Neural cell (in vitro differentiated cells): ENCODE data around the gene ST6GALNAC4. TPM values are rescaled to one million over a fixed set of nuclear protein-coding genes. Genes with fewer than 3 reads are reported as not detected.

Experiments
- H2AFZ ChIP-seq: fragments of 200-600, 300-800 bp; sonication (generic), shearing (Covaris generic); 2 replicates; pipeline ENCODE4 v1.6.0; 2014; ENCODE audit warnings: low read depth, mild to moderate bottlenecking, antibody characterized with exemption, low read length, moderate library complexity
- H3F3A ChIP-seq: fragments of 200-600 bp; shearing (Covaris generic); 2 replicates; pipeline ENCODE4 v1.6.1; 2016; ENCODE audit warnings: mild to moderate bottlenecking, moderate library complexity, mixed read lengths, antibody characterized with exemption, low read length; ENCODE audit not compliant: insufficient read depth, poor library complexity, severe bottlenecking
- H3K27ac ChIP-seq: fragments of 200-600, 300-800 bp; sonication (generic), shearing (Covaris generic); 2 replicates; pipeline ENCODE4 v1.5.1; 2014; ENCODE audit warnings: mild to moderate bottlenecking, low read length, moderate library complexity
- H3K27me3 ChIP-seq: fragments of 300-800, 200-600 bp; sonication (generic), shearing (Covaris generic); 2 replicates; pipeline ENCODE4 v1.6.0; 2014; ENCODE audit warnings: mild to moderate bottlenecking, low read depth, low read length, moderate library complexity; ENCODE audit not compliant: insufficient read depth
- H3K36me3 ChIP-seq: fragments of 300-800, 200-600 bp; sonication (generic), shearing (Covaris generic); 2 replicates; pipeline ENCODE4 v1.5.1; 2014; ENCODE audit warnings: mild to moderate bottlenecking, antibody characterized with exemption, low read length, moderate library complexity; ENCODE audit not compliant: insufficient read depth
- H3K4me2 ChIP-seq: fragments of 300-800, 200-600 bp; sonication (generic), shearing (Covaris generic); 2 replicates; pipeline ENCODE4 v1.6.0; 2014; ENCODE audit warnings: mild to moderate bottlenecking, low read length
- H3K4me3 ChIP-seq: fragments of 300-800, 200-600 bp; sonication (generic), shearing (Covaris generic); 2 replicates; pipeline ENCODE4 v1.5.1; 2014; ENCODE audit warnings: mild to moderate bottlenecking, low read length, moderate library complexity
- H3K79me2 ChIP-seq: fragments of 200-600 bp; shearing (Covaris generic); replicated peaks from 2 replicates; pipeline ENCODE4 v1.6.0; 2014; ENCODE audit warnings: mild to moderate bottlenecking, low read length, moderate library complexity; ENCODE audit not compliant: insufficient read depth
- H3K9ac ChIP-seq: fragments of 300-800, 200-600 bp; sonication (generic), shearing (Covaris generic); 2 replicates; pipeline ENCODE4 v1.6.1; 2016; ENCODE audit warnings: mild to moderate bottlenecking, low read length, mixed read lengths
- H3K9me2 ChIP-seq: fragments of 200-600 bp; shearing (Covaris generic); 2 replicates; pipeline ENCODE4 v1.6.1; 2016; ENCODE audit warnings: mild to moderate bottlenecking, low read length, mixed read lengths; ENCODE audit not compliant: insufficient read depth
- H3K9me3 ChIP-seq: fragments of 200-600, 300-800 bp; sonication (generic), shearing (Covaris generic); 2 replicates; pipeline ENCODE4 v1.6.1; 2016; ENCODE audit warnings: mild to moderate bottlenecking, mixed run types, low read length, moderate library complexity, mixed read lengths
- H4K20me1 ChIP-seq: fragments of 200-600 bp; shearing (Covaris generic); 2 replicates; pipeline ENCODE4 v1.6.1; 2016; ENCODE audit warnings: mild to moderate bottlenecking, mixed run types; ENCODE audit not compliant: insufficient read depth
- EP300 ChIP-seq: fragments of 450-650 bp; conservative IDR thresholded peaks from 2 replicates; pipeline ENCODE4 v1.6.1; 2014; ENCODE audit warnings: antibody characterized with exemption, mild to moderate bottlenecking, moderate library complexity; ENCODE audit not compliant: poor library complexity, severe bottlenecking
- EZH2 ChIP-seq: fragments of 200-600, 300-800 bp; shearing (Covaris generic), sonication (generic); IDR thresholded peaks from 2 replicates; pipeline ENCODE4 v1.6.1; 2014; ENCODE audit warnings: antibody characterized with exemption, low read length, borderline replicate concordance, mild to moderate bottlenecking; ENCODE audit not compliant: insufficient read depth, poor library complexity, severe bottlenecking
- MXI1 ChIP-seq: fragments of 450-650 bp; conservative IDR thresholded peaks from 2 replicates; pipeline ENCODE4 v1.6.1; 2014; ENCODE audit warnings: antibody characterized with exemption, mild to moderate bottlenecking; ENCODE audit not compliant: poor library complexity, severe bottlenecking
- POLR2AphosphoS5 ChIP-seq: IDR thresholded peaks from 2 replicates; pipeline ENCODE4 v1.6.1; 2012
- RAD21 ChIP-seq: fragments of 450-650 bp; conservative IDR thresholded peaks from 2 replicates; pipeline ENCODE4 v1.6.1; 2014; ENCODE audit warnings: antibody characterized with exemption, mild to moderate bottlenecking, moderate library complexity
- SMC3 ChIP-seq: fragments of 450-650 bp; conservative IDR thresholded peaks from 2 replicates; pipeline ENCODE4 v1.6.1; 2014; ENCODE audit warnings: antibody characterized with exemption, mild to moderate bottlenecking, moderate library complexity; ENCODE audit not compliant: poor library complexity
- TAF1 ChIP-seq: IDR thresholded peaks from 2 replicates; pipeline ENCODE4 v1.6.1; 2012; ENCODE audit warnings: low read depth
- polyA plus RNA-seq: library from polyadenylated mRNA; depleted of rRNA; stranded (reverse); fragments of >200 nt; gene quantifications from 2 replicates; pipeline ENCODE4 v1.2.3, GENCODE V29; 2014
- TF ChIP-seq, protein P1 (sequence below): IDR thresholded peaks from 2 replicates; pipeline ENCODE4 v1.6.1; 2012; ENCODE audit warnings: borderline replicate concordance
- TF ChIP-seq, protein P2 (sequence below): fragments of 450-650 bp; IDR thresholded peaks from 2 replicates; pipeline ENCODE4 v1.5.1; 2014; ENCODE audit warnings: antibody characterized with exemption, mild to moderate bottlenecking, moderate library complexity; ENCODE audit not compliant: poor library complexity, severe bottlenecking

Gene ST6GALNAC4
- polyA plus RNA-seq, 1 donor from 2014 or later = 5.9 TPM

GRCh38 chr9:127931092-127931881 is 14.4 kb upstream of the ST6GALNAC4 start:
- no peaks in the 10 kb centered on the region for H3F3A ChIP-seq
- peaks cover 32% of the 10 kb centered on the region for H3K27me3 ChIP-seq
- H2AFZ ChIP-seq = peak overlapping the region; percentile 37
- no peaks in the 10 kb centered on the region for H4K20me1 ChIP-seq
- peak overlapping the region; percentile 61 for H3K4me2 ChIP-seq
- H3K36me3 ChIP-seq = no peaks in the 10 kb centered on the region
- no peak overlapping the region for H3K27ac ChIP-seq
- no peaks in the 10 kb centered on the region for H3K9me2 ChIP-seq
- peak overlapping the region; percentile 73 for H3K9ac ChIP-seq
- H3K9me3 ChIP-seq = no peaks in the 10 kb centered on the region
- H3K79me2 ChIP-seq = peaks cover 1% of the 10 kb centered on the region
- TF ChIP-seq EZH2 (no peak), SMC3 (no peak), EP300 (no peak), TAF1 (no peak), RAD21 (no peak), POLR2AphosphoS5 (no peak), MXI1 (no peak)
- TF ChIP-seq, protein P1, sequence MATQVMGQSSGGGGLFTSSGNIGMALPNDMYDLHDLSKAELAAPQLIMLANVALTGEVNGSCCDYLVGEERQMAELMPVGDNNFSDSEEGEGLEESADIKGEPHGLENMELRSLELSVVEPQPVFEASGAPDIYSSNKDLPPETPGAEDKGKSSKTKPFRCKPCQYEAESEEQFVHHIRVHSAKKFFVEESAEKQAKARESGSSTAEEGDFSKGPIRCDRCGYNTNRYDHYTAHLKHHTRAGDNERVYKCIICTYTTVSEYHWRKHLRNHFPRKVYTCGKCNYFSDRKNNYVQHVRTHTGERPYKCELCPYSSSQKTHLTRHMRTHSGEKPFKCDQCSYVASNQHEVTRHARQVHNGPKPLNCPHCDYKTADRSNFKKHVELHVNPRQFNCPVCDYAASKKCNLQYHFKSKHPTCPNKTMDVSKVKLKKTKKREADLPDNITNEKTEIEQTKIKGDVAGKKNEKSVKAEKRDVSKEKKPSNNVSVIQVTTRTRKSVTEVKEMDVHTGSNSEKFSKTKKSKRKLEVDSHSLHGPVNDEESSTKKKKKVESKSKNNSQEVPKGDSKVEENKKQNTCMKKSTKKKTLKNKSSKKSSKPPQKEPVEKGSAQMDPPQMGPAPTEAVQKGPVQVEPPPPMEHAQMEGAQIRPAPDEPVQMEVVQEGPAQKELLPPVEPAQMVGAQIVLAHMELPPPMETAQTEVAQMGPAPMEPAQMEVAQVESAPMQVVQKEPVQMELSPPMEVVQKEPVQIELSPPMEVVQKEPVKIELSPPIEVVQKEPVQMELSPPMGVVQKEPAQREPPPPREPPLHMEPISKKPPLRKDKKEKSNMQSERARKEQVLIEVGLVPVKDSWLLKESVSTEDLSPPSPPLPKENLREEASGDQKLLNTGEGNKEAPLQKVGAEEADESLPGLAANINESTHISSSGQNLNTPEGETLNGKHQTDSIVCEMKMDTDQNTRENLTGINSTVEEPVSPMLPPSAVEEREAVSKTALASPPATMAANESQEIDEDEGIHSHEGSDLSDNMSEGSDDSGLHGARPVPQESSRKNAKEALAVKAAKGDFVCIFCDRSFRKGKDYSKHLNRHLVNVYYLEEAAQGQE = no peak
- TF ChIP-seq, protein P2, sequence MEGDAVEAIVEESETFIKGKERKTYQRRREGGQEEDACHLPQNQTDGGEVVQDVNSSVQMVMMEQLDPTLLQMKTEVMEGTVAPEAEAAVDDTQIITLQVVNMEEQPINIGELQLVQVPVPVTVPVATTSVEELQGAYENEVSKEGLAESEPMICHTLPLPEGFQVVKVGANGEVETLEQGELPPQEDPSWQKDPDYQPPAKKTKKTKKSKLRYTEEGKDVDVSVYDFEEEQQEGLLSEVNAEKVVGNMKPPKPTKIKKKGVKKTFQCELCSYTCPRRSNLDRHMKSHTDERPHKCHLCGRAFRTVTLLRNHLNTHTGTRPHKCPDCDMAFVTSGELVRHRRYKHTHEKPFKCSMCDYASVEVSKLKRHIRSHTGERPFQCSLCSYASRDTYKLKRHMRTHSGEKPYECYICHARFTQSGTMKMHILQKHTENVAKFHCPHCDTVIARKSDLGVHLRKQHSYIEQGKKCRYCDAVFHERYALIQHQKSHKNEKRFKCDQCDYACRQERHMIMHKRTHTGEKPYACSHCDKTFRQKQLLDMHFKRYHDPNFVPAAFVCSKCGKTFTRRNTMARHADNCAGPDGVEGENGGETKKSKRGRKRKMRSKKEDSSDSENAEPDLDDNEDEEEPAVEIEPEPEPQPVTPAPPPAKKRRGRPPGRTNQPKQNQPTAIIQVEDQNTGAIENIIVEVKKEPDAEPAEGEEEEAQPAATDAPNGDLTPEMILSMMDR = no peak
- H3K4me3 ChIP-seq = peak overlapping the region; percentile 79

GRCh38 chr9:127930231-127931091 is 13.6 kb upstream of the ST6GALNAC4 start, which contains the start of gene PIP5KL1:
PIP5KL1 (minus strand) TSS chr9:127930777; CDS start chr9:127930752, 25 bp downstream.
- peak within 1 kb of the TSS; percentile 37 for H2AFZ ChIP-seq
- TF ChIP-seq EZH2 = no peak
- no peak for TF ChIP-seq RAD21
- TF ChIP-seq SMC3 = no peak
- no peak for TF ChIP-seq EP300
- TF ChIP-seq, protein P1 = peak; percentile 16
- TF ChIP-seq MXI1 = peak; percentile 59
- peak; percentile 49 for TF ChIP-seq TAF1
- TF ChIP-seq POLR2AphosphoS5 = peak; percentile 37
- TF ChIP-seq, protein P2 = peak; percentile 43
- H3K4me3 ChIP-seq = peak within 1 kb of the TSS; percentile 79
- peak within 1 kb of the TSS; percentile 73 for H3K9ac ChIP-seq
- no peaks in the 10 kb centered on the region for H4K20me1 ChIP-seq
- no peaks in the 10 kb centered on the region for H3K9me2 ChIP-seq
- no peaks in the 10 kb centered on the region for H3K79me2 ChIP-seq
- no peaks in the 10 kb centered on the region for H3F3A ChIP-seq
- peak within 1 kb of the TSS; percentile 61 for H3K4me2 ChIP-seq
- H3K27ac ChIP-seq = no peak within 1 kb of the TSS
- no peaks in the 10 kb centered on the region for H3K36me3 ChIP-seq
- peaks cover 40% of the 10 kb centered on the region for H3K27me3 ChIP-seq
- H3K9me3 ChIP-seq = no peaks in the 10 kb centered on the region
